NCI-H748 (cell line): Measurements from ENCODE around the gene TMPRSS11B.
"Not testable (repeated sequence)": the region's sequence is repeated elsewhere in the genome, so short reads cannot be mapped to it uniquely, and the experiment has no call there.

Experiments used
- DNase-seq: peaks from one replicate; lab custom pipeline; 2025; ENCODE audit not compliant: unreplicated experiment; lab: John Stamatoyannopoulos, UW

Gene TMPRSS11B

GRCh38 chr4:68245594-68245993 is at the start of gene TMPRSS11B:
Gene TMPRSS11B, minus strand, starts transcription at chr4:68245694. Its CDS starts 136 bp downstream, at chr4:68245558.
- no peak for DNase-seq

GRCh38 chr4:68291256-68291655 is 45.8 kb upstream of the TMPRSS11B start:
- DNase-seq: no peak

GRCh38 chr4:68288393-68288740 is 42.9 kb upstream of the TMPRSS11B start:
- no peak for DNase-seq

GRCh38 chr4:68287704-68288392 is 42.4 kb upstream of the TMPRSS11B start:
- no peak for DNase-seq

- DNase-seq: no peak
Measured at GRCh38 chr4:68283714-68284113, 38.2 kb upstream of the TMPRSS11B start.

GRCh38 chr4:68283095-68283494 is 37.6 kb upstream of the TMPRSS11B start:
- no peak for DNase-seq

- DNase-seq: not testable (repeated sequence)
Measured at GRCh38 chr4:68281796-68282740, 36.6 kb upstream of the TMPRSS11B start.

- no peak for DNase-seq
Measured at GRCh38 chr4:68278029-68278428, 32.5 kb upstream of the TMPRSS11B start.

GRCh38 chr4:68277627-68278026 is 32.1 kb upstream of the TMPRSS11B start:
- DNase-seq: no peak

GRCh38 chr4:68272860-68273259 is 27.4 kb upstream of the TMPRSS11B start:
- DNase-seq: no peak

GRCh38 chr4:68272380-68272779 is 26.9 kb upstream of the TMPRSS11B start:
- DNase-seq: peak; percentile 4

- DNase-seq: peak; percentile 35
Measured at GRCh38 chr4:68271851-68272357, 26.4 kb upstream of the TMPRSS11B start.

GRCh38 chr4:68267433-68267944 is 22.0 kb upstream of the TMPRSS11B start:
- DNase-seq: no peak

GRCh38 chr4:68264875-68265565 is 19.5 kb upstream of the TMPRSS11B start:
- DNase-seq: no peak

GRCh38 chr4:68259191-68259590 is 13.7 kb upstream of the TMPRSS11B start:
- no peak for DNase-seq

- DNase-seq: no peak
Measured at GRCh38 chr4:68257719-68258118, 12.2 kb upstream of the TMPRSS11B start.

GRCh38 chr4:68256284-68256683 is 10.8 kb upstream of the TMPRSS11B start:
- DNase-seq: no peak

- DNase-seq: no peak
Measured at GRCh38 chr4:68250151-68250930, 4.8 kb upstream of the TMPRSS11B start.

- DNase-seq: no peak
Measured at GRCh38 chr4:68249434-68249833, 3.9 kb upstream of the TMPRSS11B start.

GRCh38 chr4:68240620-68241019 is 4.9 kb downstream of the TMPRSS11B start:
- DNase-seq: no peak
